Measurements from ENCODE around the gene SDC3.

Gene SDC3

DNA sequence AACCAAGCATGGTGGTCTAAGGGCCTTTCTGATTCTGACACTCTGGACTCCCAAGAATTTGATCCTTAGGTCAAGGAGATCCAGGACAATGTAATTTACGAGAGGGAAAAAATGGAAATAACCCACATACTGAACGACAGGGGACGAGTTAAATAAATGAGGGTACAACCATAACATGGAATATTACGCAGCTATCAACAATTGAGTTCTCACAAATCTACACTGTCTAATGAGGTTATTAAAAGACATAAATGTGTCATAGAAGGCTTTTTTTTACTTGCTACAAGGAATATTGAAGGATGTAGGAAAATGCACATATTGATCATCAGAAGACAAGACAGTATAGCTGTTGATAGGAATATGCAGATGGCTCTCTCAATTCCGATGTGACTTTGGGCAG is 23.8 kb downstream of the SDC3 start:
- Histone ChIP-seq H3K9ac (ENCODE audit: low read length) (no peak overlapping the region), H4K20me1 (ENCODE audit: insufficient read depth, low read length) (no peaks in the 10 kb centered on the region), H3K79me2 (ENCODE audit: low read length) (no peaks in the 10 kb centered on the region), H3K4me3 (ENCODE audit: low read length) (no peak overlapping the region), H3K9me3 (ENCODE audit: insufficient read depth, low read length) (no peaks in the 10 kb centered on the region), H3K27ac (ENCODE audit: low read length) (no peak overlapping the region), H3K27me3 (ENCODE audit: low read depth, low read length) (peaks cover 6% of the 10 kb centered on the region; the same call in 1 of the 2 replicates), H3K36me3 (replicated peaks; ENCODE audit: low read depth, low read length) (no peaks in the 10 kb centered on the region), H3K4me2 (ENCODE audit: low read length) (no peak overlapping the region), H2AFZ (ENCODE audit: low read depth, low read length) (no peak overlapping the region), H3K4me1 (ENCODE audit: low read length) (peaks cover 16% of the 10 kb centered on the region)
- no peak for TF ChIP-seq EZH2phosphoT487 (IDR thresholded peaks at IDR 0.05; ENCODE audit: low read depth)

GRCh38 chr1:30883389-30884172 is 25.0 kb downstream of the SDC3 start:
- H3K9ac ChIP-seq (ENCODE audit: low read length), result no peak overlapping the region
- peaks cover 13% of the 10 kb centered on the region for H3K4me1 ChIP-seq (ENCODE audit: low read length)
- peaks cover 12% of the 10 kb centered on the region; the same call in 1 of the 2 replicates for H3K27me3 ChIP-seq (ENCODE audit: low read depth, low read length)
- H3K4me3 ChIP-seq (ENCODE audit: low read length), result no peak overlapping the region
- no peaks in the 10 kb centered on the region for H3K79me2 ChIP-seq (ENCODE audit: low read length)
- no peak overlapping the region for H3K27ac ChIP-seq (ENCODE audit: low read length)
- no peaks in the 10 kb centered on the region for H4K20me1 ChIP-seq (ENCODE audit: insufficient read depth, low read length)
- TF ChIP-seq EZH2phosphoT487 (IDR thresholded peaks at IDR 0.05; ENCODE audit: low read depth) (no peak), CTCF (IDR thresholded peaks at IDR 0.05; ENCODE audit: low read depth, low read length) (no peak)
- no peaks in the 10 kb centered on the region for H3K9me3 ChIP-seq (ENCODE audit: insufficient read depth, low read length)
- H2AFZ ChIP-seq (ENCODE audit: low read depth, low read length), result no peak overlapping the region
- no peak overlapping the region for H3K4me2 ChIP-seq (ENCODE audit: low read length)
- no peaks in the 10 kb centered on the region for H3K36me3 ChIP-seq (replicated peaks; ENCODE audit: low read depth, low read length)

GRCh38 chr1:30882678-30883388 is 25.7 kb downstream of the SDC3 start:
- Histone ChIP-seq H3K36me3 (replicated peaks; ENCODE audit: low read depth, low read length) (no peaks in the 10 kb centered on the region), H3K4me1 (ENCODE audit: low read length) (peaks cover 13% of the 10 kb centered on the region), H3K4me3 (ENCODE audit: low read length) (no peak overlapping the region), H3K9ac (ENCODE audit: low read length) (no peak overlapping the region), H3K79me2 (ENCODE audit: low read length) (no peaks in the 10 kb centered on the region), H2AFZ (ENCODE audit: low read depth, low read length) (no peak overlapping the region), H4K20me1 (ENCODE audit: insufficient read depth, low read length) (no peaks in the 10 kb centered on the region), H3K27me3 (ENCODE audit: low read depth, low read length) (peaks cover 20% of the 10 kb centered on the region), H3K4me2 (ENCODE audit: low read length) (no peak overlapping the region), H3K27ac (ENCODE audit: low read length) (no peak overlapping the region), H3K9me3 (ENCODE audit: insufficient read depth, low read length) (no peaks in the 10 kb centered on the region)
- TF ChIP-seq CTCF (IDR thresholded peaks at IDR 0.05; ENCODE audit: low read depth, low read length) (no peak), EZH2phosphoT487 (IDR thresholded peaks at IDR 0.05; ENCODE audit: low read depth) (no peak)

DNA sequence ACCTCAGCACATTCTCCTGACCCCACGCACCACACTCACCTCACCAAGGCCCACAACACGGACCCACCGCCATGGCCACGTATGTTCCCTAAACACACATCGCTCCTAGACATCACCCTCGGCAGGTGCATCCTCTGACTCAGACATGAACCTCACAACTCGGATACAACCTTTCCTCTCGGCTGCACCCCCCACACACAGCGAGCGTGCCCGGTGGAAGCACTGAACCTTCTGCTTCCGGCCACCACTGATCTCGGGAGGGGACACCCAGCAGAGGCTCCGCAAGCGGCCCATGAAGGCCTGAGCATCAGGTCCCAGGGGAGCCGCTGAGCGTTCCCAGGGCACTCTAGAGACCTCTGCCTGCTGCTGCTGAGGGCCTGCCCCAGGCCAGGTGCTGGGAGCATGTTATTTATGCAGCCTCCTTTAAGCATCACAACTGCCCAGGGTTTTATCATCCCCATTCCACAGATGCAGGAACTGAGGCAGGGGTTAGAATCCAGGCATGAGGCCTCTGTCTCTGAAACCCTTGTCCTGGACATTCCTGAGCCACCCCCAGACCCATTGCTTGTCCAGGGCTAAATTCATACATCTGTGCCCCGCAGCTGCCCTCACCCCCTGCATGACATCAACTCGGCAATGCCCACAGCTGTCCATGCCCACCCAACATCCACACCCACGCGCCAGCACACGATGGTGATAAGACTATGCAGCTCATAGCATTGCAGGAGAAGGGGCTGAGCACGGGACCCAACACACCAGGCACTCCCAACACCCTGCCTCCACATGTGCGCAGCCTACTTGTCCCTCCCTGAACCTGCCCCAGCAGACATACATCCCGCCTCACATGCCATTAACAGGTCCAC is 27.0 kb downstream of the SDC3 start:
- peak overlapping the region; percentile 55 for H3K4me2 ChIP-seq (ENCODE audit: low read length)
- no peaks in the 10 kb centered on the region for H3K79me2 ChIP-seq (ENCODE audit: low read length)
- H3K4me1 ChIP-seq (ENCODE audit: low read length), result peaks cover 13% of the 10 kb centered on the region
- no peak overlapping the region for H3K27ac ChIP-seq (ENCODE audit: low read length)
- H2AFZ ChIP-seq (ENCODE audit: low read depth, low read length), result no peak overlapping the region
- no peaks in the 10 kb centered on the region for H3K36me3 ChIP-seq (replicated peaks; ENCODE audit: low read depth, low read length)
- no peak overlapping the region for H3K9ac ChIP-seq (ENCODE audit: low read length)
- no peak for TF ChIP-seq EZH2phosphoT487 (IDR thresholded peaks at IDR 0.05; ENCODE audit: low read depth)
- TF ChIP-seq CTCF (IDR thresholded peaks at IDR 0.05; ENCODE audit: low read depth, low read length), result no peak
- no peaks in the 10 kb centered on the region for H3K9me3 ChIP-seq (ENCODE audit: insufficient read depth, low read length)
- peak overlapping the region; percentile 5 for H3K4me3 ChIP-seq (ENCODE audit: low read length)
- H4K20me1 ChIP-seq (ENCODE audit: insufficient read depth, low read length), result no peaks in the 10 kb centered on the region
- peaks cover 23% of the 10 kb centered on the region for H3K27me3 ChIP-seq (ENCODE audit: low read depth, low read length)

Data from OCI-LY3 (cell line).